Fibroblast of villous mesenchyme (primary cell): ENCODE results near the gene DUSP15. TPM values are rescaled to one million over a fixed set of nuclear protein-coding genes. Genes with fewer than 3 reads are reported as not detected.

Source experiments
- DNase-seq: peaks from one replicate; pipeline ENCODE4 v3.0.0-alpha.2; 2010; ENCODE audit warnings: low read depth
- H3K4me3 ChIP-seq: 2 replicates; pipeline ENCODE4 v1.5.1; 2011; ENCODE audit warnings: low read depth, mild to moderate bottlenecking, low read length
- CTCF ChIP-seq: IDR thresholded peaks from 2 replicates; pipeline ENCODE4 v1.5.1; 2012; ENCODE audit warnings: low read depth, mild to moderate bottlenecking, low read length; ENCODE audit not compliant: insufficient read depth
- total RNA-seq: library from RNA; depleted of rRNA; stranded (reverse); fragments of >200 nt; gene quantifications from 2 replicates; pipeline ENCODE4 v1.2.3, GENCODE V29; 2012

Gene DUSP15
- total RNA-seq, 1 donor = not detected

GRCh38 chr20:31845300-31845863 lies 24.9 kb downstream of the DUSP15 start, which contains the start of gene FOXS1:
Gene FOXS1 (minus strand): TSS chr20:31845604. CDS start chr20:31845542, 62 bp downstream.
- H3K4me3 ChIP-seq = no peak within 1 kb of the TSS
- peak; percentile 57 for DNase-seq
- no peak for TF ChIP-seq CTCF

- H3K4me3 ChIP-seq = no peak overlapping the region
- DNase-seq = no peak
- TF ChIP-seq CTCF = no peak
Measured at GRCh38 chr20:31844737-31845299, 25.5 kb downstream of the DUSP15 start.

GRCh38 chr20:31843881-31844280 lies 26.4 kb downstream of the DUSP15 start:
- no peak for TF ChIP-seq CTCF
- no peak overlapping the region for H3K4me3 ChIP-seq
- no peak for DNase-seq

GRCh38 chr20:31843288-31843687 lies 27.0 kb downstream of the DUSP15 start:
- TF ChIP-seq CTCF = no peak
- DNase-seq = no peak
- no peak overlapping the region for H3K4me3 ChIP-seq

GRCh38 chr20:31842471-31843157 lies 27.7 kb downstream of the DUSP15 start:
- DNase-seq = peak; percentile 81
- no peak overlapping the region for H3K4me3 ChIP-seq
- TF ChIP-seq CTCF = no peak

- H3K4me3 ChIP-seq = no peak overlapping the region
- no peak for TF ChIP-seq CTCF
- DNase-seq = peak; percentile 64
Measured at GRCh38 chr20:31841928-31842327, 28.4 kb downstream of the DUSP15 start.
